ENCODE data around the gene PDCD5. TPM values are rescaled to one million over a fixed set of nuclear protein-coding genes. Genes with fewer than 3 reads are reported as not detected.

The PDCD5 gene
- total and polyA plus RNA-seq, 2 of the 4 experiments (the other 2 are of a cell fraction), result 30.6 to 74.1 TPM

DNA sequence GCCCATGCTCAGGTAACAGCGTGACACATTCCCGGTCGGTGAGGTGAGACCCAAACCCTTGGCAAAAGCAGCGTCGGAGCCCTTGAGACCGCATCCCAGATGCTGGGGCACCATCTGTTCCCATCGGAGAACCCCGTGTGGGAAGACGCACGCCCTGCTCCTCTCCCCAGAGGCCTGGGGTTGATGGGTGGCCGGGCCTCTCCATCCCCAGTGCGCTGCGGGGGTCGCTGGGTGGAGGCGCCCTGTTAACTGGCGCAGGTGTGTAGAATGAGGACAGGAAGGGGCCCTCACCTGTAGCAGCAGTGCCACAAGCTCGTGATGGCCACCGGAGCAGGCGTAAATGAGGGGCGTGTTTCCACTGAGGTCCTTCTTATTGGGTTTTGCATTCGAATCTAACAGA is 24.6 kb downstream of the PDCD5 start:
- Histone ChIP-seq H2AK9ac (replicated peaks; ENCODE audit: low read depth, low read length, poor library complexity) (no peak overlapping the region), H3K14ac (replicated peaks; ENCODE audit: low read depth, low read length) (no peak overlapping the region), H2BK20ac (ENCODE audit: low read depth, low read length) (no peak overlapping the region), H4K8ac (ENCODE audit: low read depth in 2 of 2, low read length in 2 of 2) (no peak overlapping the region), H3K9me1 (ENCODE audit: insufficient read depth, low read length) (no peaks in the 10 kb centered on the region), H2AK5ac (ENCODE audit: low read depth, low read length) (no peak overlapping the region), H3K79me1 (ENCODE audit: low read depth in 1 of 2, low read length in 2 of 2) (no peaks in the 10 kb centered on the region), H3K4me3 (ENCODE audit: insufficient read depth, low read depth, low read length) (no peak overlapping the region), H3K4ac (ENCODE audit: low read depth, low read length) (no peak overlapping the region), H3K23ac (ENCODE audit: low read depth, low read length) (no peak overlapping the region), H4K91ac (ENCODE audit: insufficient read depth, low read depth, low read length) (no peak overlapping the region), H2BK120ac (ENCODE audit: low read depth, low read length) (no peak overlapping the region), H3K9ac (ENCODE audit: low read depth, low read length) (no peak overlapping the region), H2BK15ac (ENCODE audit: low read depth, low read length) (no peak overlapping the region), H3K27me3 (ENCODE audit: control insufficient read depth, insufficient read depth, low read length) (no peaks in the 10 kb centered on the region), H3K4me1 (ENCODE audit: control insufficient read depth, insufficient read depth, low read length) (no peaks in the 10 kb centered on the region), H2BK5ac (ENCODE audit: low read depth, low read length, poor library complexity, severe bottlenecking) (no peak overlapping the region), H3K9me3 (ENCODE audit: control insufficient read depth, insufficient read depth, low read length) (no peaks in the 10 kb centered on the region), H4K20me1 (ENCODE audit: insufficient read depth, low read length) (no peaks in the 10 kb centered on the region), H4K5ac (ENCODE audit: low read depth, low read length) (no peak overlapping the region), H3K27ac (ENCODE audit: insufficient read depth, low read length) (no peak overlapping the region), H2AFZ (replicated peaks; ENCODE audit: low read length, poor library complexity) (no peak overlapping the region), H3K36me3 (ENCODE audit: control insufficient read depth, insufficient read depth, low read length) (peaks cover 49% of the 10 kb centered on the region), H3K18ac (ENCODE audit: low read depth, low read length) (no peak overlapping the region), H3K56ac (ENCODE audit: extremely low read depth, insufficient read depth, low read length) (no peak overlapping the region), H3K4me2 (ENCODE audit: low read depth, low read length) (no peak overlapping the region)
- ATAC-seq (ENCODE audit: low read depth) (no peak), DNase-seq (no peak)
- intact Hi-C loops (cut with micrococcal nuclease) (no loop called here), in situ Hi-C loops (cut with MboI; ENCODE audit: low sequenced_read_pairs) (no loop called here), dilution Hi-C loops (cut with HindIII; ENCODE audit: low sequenced_read_pairs, unreplicated experiment) (no loop called here)
- no TSS peak for BruUV-seq (replicated peaks)
- CTCF ChIA-PET, result no interaction called here
- POLR2A ChIA-PET (ENCODE audit: unreplicated experiment), result no interaction called here
- TF ChIP-seq RFX5 (IDR thresholded peaks at IDR 0.05; ENCODE audit: low read depth, low read length), result no peak
- no CpG with 5 or more reads among the region's 21 CpGs for WGBS, 2 experiments (ENCODE audit: extremely low coverage in 2 of 2, insufficient read length in 1 of 2)
